GM19372 (cell line): ENCODE data around the gene TOR1B.
"Not testable (repeated sequence)": the region's sequence is repeated elsewhere in the genome, so short reads cannot be mapped to it uniquely, and the experiment has no call there.

Experiments
- ATAC-seq: cut with Tn5 transposase; IDR thresholded peaks from one replicate; pipeline ENCODE4 v1.9.1; 2021; ENCODE audit warnings: mild to moderate bottlenecking, low read depth, moderate library complexity; ENCODE audit not compliant: unreplicated experiment

TOR1B gene, protein sequence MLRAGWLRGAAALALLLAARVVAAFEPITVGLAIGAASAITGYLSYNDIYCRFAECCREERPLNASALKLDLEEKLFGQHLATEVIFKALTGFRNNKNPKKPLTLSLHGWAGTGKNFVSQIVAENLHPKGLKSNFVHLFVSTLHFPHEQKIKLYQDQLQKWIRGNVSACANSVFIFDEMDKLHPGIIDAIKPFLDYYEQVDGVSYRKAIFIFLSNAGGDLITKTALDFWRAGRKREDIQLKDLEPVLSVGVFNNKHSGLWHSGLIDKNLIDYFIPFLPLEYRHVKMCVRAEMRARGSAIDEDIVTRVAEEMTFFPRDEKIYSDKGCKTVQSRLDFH

DNA sequence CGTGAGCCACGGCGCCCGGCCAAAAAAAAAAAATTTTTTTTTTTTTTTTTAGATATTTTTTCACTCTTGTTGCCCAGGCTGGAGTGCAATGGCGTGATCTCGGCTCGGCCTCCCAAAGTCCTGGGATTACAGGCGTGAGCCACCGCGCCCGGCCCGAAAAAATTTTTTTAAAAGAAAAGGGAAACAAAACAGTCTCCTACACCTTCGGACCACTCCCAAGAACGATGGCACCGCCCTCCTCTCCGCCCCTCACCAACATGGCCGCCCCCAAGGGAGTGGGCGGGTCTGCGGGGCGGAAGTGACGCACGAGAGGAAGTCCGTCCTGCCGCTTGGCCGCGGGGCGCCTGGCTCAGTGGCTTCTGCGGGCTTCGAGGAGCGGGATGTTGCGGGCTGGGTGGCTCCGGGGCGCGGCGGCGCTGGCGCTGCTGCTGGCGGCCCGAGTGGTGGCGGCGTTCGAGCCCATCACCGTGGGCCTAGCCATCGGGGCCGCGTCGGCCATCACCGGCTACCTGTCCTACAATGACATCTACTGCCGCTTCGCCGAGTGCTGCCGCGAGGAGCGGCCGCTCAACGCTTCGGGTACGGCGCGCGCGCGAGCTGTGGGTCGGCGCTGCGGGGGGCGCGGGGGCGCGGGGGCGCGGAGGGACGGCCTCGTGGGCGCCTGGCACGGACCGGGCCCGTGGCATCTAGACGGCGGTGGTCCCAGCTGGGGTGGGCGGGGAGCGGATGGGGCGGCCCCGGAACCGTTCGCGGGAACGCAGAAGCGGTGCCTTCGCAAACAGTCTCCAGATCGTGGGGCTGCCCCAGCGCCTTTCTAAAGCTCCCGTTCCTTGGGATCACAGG, at the start of gene TOR1B:
Gene TOR1B (plus strand): TSS at position 352 of the 843 bp plus-strand sequence. CDS start 29 bp downstream, at position 381.
- ATAC-seq: peak; percentile 91

DNA sequence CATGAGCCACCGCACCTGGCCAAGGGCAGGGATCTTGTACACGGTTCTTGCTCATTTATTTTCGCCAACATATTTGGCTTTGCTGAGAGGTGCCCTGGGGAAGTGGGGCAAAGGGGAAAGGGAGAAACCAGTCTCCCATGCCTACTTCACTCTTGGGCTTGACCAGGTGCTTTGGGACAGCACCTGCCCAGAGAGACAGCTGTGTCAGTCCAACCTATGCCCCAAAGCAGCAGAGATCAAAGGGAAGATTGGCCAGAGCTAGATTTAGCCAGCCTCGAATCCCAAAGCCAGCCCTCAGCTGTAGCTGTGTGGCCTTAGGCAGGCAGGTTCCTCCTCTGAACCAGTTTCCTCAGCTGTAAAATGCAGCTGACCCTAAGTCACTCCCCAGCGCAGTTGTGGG, 47.8 kb upstream of the TOR1B start:
- ATAC-seq: no peak

DNA sequence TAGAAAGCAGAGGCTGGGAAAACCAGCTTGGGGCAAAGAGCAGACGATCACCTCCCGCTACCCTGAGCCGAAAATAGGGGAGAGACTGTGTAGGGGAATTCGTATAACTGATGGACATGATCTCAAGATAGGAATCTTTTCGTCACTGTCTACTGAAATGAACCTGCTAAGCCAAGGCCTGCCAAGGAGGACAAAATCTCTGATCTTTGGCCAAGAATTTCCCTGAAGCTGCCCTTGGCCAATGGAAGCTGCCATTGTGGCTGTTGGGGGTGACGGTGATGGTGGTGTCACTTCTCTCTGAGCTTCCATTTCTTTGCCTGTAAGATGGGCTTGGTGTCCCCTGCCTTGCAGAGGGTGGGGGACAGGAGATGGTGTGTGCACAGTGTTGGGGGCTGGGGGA, 46.8 kb upstream of the TOR1B start:
- no peak for ATAC-seq

GRCh38 chr9:129757045-129757444, 45.9 kb upstream of the TOR1B start:
- ATAC-seq: no peak

GRCh38 chr9:129759319-129759718, 43.7 kb upstream of the TOR1B start:
- ATAC-seq: no peak

DNA sequence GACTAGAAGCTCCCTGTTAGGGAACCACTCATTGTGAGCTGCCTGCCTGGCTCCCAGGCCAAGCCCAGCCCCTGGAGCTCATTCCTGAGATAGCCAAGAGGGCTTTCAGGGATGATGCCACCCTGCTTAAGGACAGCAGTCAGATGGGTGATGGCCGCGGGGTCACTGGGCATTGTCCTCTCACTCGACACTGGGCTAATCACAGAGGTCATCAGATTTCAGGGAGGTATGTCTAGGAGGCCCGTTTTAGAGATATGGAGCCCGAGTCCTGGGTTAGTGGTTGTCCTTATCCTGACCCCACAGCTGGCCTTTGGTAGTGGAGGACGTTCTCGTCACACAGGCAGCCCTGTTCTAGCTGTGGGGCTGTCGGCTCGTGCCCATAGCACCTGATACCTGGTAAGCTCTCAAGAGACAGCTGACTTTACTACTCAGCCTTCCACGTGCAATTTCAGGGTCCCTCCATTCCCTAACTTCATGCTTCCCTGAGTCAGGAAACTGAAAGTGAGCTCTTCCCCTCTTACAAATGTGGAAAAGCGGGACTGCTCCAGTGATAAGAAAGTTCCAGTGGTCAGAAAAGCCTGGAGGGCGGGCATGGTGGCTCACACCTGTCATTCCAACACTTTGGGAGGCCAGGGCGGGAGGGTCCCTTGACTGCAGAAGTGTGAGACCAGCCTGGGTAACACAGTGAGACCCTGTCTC, 43.0 kb upstream of the TOR1B start:
- ATAC-seq: no peak

DNA sequence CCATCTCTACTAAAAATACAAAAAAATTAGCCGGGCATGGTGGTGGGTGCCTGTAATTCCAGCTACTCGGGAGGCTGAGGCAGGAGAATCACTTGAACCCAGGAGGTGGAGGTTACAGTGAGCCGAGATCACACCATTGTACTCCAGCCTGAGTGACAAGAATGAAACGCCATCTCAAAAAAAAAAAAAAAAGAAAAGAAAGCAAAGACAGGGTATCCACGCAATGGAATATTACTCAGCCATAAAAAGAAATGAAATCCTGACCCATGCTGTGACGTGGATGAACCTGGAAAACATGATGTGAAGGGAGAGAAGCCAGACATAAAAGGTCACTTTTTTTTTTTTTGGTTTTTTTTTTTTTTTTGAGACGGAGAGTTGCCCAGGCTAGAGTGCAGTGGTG, 42.2 kb upstream of the TOR1B start:
- ATAC-seq: not testable (repeated sequence)

GRCh38 chr9:129761293-129761900, 41.6 kb upstream of the TOR1B start:
- ATAC-seq: no peak

DNA sequence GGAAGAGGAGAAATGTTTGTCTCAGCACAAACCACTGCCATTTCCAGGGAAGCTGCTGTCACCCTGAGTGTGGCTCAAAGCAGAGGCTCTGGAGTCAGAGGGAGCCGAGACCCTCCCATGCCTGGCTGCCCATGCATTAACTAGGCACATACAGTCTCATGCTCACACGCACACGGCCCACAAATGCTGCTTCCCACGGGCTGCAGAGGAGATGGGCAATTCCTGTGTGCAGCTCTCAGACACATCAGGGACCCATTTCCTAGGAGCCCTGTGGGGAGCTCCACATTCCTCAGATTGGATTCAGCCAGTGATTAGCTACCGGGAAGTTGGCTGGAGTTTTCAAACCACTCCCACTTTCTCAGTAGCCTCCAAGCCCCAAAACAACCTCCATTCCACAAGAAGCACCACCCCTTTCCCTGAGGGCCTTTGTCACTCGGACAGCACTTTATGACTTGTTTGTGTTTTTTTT, 41.0 kb upstream of the TOR1B start:
- ATAC-seq: no peak

DNA sequence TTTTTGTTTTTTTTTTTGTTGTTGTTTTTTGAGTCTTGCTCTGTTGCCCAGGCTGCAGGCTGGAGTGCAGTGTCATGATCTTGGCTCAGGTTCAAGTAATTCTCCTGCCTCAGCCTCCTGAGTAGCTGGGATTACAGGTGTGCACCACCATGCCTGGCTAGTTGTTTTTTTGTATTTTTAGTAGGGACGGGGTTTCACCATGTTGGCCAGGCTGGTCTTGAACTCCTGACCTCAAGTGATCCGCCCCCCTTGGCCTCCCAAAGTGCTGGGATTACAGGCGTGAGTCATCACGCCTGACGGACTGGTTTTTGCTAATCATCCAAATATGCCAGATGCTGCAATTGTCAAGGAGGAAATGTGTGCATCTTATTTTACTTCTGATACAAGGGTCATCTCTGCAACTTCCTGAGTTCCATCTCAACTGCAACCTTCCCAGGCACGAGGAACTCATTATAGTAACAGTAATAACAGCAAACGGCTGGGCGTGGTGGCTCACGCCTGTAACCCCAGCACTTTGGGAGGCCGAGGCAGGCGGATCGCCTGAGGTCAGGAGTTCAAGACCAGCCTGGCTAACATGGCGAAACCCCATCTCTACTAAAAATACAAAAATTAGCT, 40.5 kb upstream of the TOR1B start:
- ATAC-seq: not testable (repeated sequence)

DNA sequence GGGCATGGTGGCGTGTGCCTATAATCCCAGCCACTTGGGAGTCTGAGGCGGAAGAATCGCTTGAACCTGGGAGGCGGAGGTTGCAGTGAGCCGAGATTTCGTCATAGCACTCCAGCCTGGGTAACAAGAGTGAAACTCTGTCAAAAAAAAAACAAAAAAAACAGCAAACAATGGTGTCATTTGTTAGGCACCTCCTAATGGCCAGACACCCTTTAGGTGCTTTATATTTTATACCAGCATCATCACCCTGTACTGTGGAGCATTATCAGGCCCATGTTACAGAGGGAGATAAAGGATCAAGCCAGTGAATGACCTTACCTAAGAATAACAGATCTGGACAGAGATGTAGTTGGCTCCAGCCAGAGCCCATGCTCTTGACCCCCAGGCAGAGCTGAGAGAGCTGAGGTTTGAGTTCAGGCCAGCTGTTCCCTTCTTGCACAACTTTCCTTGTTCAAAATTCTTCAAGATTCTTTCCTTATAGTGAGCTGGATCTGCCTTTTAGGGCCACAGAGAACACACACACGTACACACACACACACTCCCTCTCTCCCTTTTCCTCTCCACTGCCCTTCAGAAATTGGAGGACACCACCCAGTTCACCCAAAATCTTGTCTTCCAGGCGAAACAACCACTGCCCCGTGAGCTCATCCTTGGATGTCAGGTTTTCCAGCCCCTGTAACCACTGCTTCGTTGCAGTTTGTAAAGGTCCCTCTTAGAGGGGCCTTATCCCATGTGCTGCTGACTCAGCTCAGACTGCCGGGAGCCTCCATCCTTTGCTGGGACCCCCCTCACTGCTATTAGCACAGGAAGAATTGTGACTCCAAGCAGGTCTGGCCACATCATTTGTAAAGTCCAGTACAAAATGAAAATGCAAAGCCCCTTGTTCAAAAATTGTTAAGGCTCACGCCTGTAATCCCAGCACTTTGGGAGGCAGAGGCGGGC, 39.7 kb upstream of the TOR1B start:
- ATAC-seq: no peak

GRCh38 chr9:129765764-129766317, 37.1 kb upstream of the TOR1B start:
- no peak for ATAC-seq

DNA sequence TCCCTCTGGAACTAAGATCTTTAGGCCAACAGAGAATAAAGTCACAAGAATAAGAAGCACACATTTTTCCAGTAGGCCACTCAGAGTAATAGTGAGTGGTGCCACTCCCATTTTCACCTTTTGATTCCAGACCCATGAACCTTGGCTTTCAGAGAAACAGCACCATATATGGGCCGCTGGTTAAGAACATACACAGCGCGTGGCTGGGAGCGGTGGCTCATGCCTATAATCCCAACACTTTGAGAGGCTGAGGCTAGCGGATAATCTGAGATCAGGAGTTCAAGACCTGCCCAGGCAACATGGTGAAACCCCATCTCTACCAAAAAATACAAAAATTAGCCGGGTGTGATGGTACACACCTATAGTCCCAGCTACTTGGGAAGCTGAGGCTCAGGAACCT, 34.5 kb upstream of the TOR1B start:
- ATAC-seq: no peak

DNA sequence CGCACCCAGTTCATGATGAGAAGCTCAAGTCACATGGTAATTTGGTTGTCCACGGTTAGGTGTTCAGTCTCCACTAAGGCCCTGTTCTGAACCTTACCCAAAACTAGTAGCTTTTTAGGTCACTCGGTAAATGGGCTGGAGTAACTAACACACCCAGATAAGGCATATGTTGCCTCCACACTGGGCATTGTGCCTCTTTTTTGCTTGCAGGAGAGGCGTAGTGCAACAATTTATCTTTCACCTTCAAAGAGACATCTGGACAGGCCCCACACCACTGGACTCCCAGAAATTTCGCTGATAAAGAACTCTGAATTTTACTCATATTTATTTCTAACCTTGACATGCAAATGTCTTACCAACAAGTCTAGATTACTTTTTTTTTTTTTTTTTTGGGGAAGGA, 33.3 kb upstream of the TOR1B start:
- no peak for ATAC-seq

DNA sequence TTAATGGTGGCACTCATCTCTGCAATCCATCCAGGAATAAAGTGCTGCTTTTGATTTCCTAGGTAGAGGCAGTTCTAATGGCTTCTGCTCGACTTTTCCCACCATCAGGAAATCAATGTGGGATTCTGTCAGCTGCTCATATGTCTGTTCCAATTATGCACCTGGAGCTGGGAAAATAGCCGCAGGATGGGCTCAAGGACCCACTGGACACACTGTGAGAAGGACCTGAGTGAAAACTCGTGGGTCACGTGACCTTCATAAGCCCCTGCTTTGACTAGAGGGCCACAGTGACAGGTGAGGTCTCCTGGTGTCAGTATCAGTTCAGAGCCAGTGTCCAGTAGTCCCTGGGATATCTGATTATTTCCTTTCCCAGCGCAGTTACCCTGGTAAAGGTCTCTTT, 32.2 kb upstream of the TOR1B start:
- ATAC-seq: no peak

- ATAC-seq: no peak
Observed at GRCh38 chr9:129773262-129774048, 29.5 kb upstream of the TOR1B start.

- ATAC-seq: no peak
Observed at GRCh38 chr9:129774791-129775447, 28.1 kb upstream of the TOR1B start.

- no peak for ATAC-seq
Observed at GRCh38 chr9:129775448-129775798, 27.6 kb upstream of the TOR1B start.
